ENCODE data around the gene DHX34.

GRCh38 chr19:47417107-47417745, 68.1 kb downstream of the DHX34 start:
- TF ChIP-seq ZNF248 (tag by site-specific recombination; IDR thresholded peaks at IDR 0.05) (no peak), ZNF561 (tag by site-specific recombination; IDR thresholded peaks at IDR 0.05; ENCODE audit: borderline replicate concordance) (no peak)
